ENCODE measurements around the gene NAPB.
A peak's percentile ranks its signal among the peaks of the same experiment; 100 is the strongest.

Gene NAPB

GRCh38 chr20:23437126-23437899, 16.0 kb upstream of the NAPB start:
- DNase-seq (ENCODE audit: low read depth in 2 of 2), result no peak

GRCh38 chr20:23436681-23437080, 15.4 kb upstream of the NAPB start:
- no peak for DNase-seq (ENCODE audit: low read depth in 2 of 2)

GRCh38 chr20:23435626-23436539, 14.6 kb upstream of the NAPB start:
- no peak for DNase-seq (ENCODE audit: low read depth in 2 of 2)

GRCh38 chr20:23434521-23435313, 13.4 kb upstream of the NAPB start:
- DNase-seq (ENCODE audit: low read depth in 2 of 2), result no peak

GRCh38 chr20:23433628-23434027, 12.3 kb upstream of the NAPB start:
- DNase-seq (ENCODE audit: low read depth in 2 of 2), result no peak

GRCh38 chr20:23425129-23425528, 3.8 kb upstream of the NAPB start:
- DNase-seq (ENCODE audit: low read depth in 2 of 2), result no peak

GRCh38 chr20:23419995-23420901, 1.0 kb downstream of the NAPB start:
- peak; percentile 27 to 35 for DNase-seq (ENCODE audit: low read depth in 2 of 2)

GRCh38 chr20:23419657-23419994, 1.7 kb downstream of the NAPB start:
- no peak for DNase-seq (ENCODE audit: low read depth in 2 of 2)

- DNase-seq (ENCODE audit: low read depth in 2 of 2), result no peak
Observed at GRCh38 chr20:23417861-23418260, 3.4 kb downstream of the NAPB start.

- no peak for DNase-seq (ENCODE audit: low read depth in 2 of 2)
Observed at GRCh38 chr20:23415959-23416583, 5.2 kb downstream of the NAPB start.

GRCh38 chr20:23415555-23415954, 5.7 kb downstream of the NAPB start:
- DNase-seq (ENCODE audit: low read depth in 2 of 2), result no peak

- DNase-seq (ENCODE audit: low read depth in 2 of 2), result no peak
Observed at GRCh38 chr20:23414526-23415188, 6.6 kb downstream of the NAPB start.

- no peak for DNase-seq (ENCODE audit: low read depth in 2 of 2)
Observed at GRCh38 chr20:23413862-23414422, 7.3 kb downstream of the NAPB start.

GRCh38 chr20:23412026-23412425, 9.3 kb downstream of the NAPB start:
- no peak for DNase-seq (ENCODE audit: low read depth in 2 of 2)

GRCh38 chr20:23410916-23411695, 10.2 kb downstream of the NAPB start:
- DNase-seq (ENCODE audit: low read depth in 2 of 2), result no peak

- no peak for DNase-seq (ENCODE audit: low read depth in 2 of 2)
Observed at GRCh38 chr20:23409800-23410199, 11.5 kb downstream of the NAPB start.

GRCh38 chr20:23408957-23409356, 12.3 kb downstream of the NAPB start:
- DNase-seq (ENCODE audit: low read depth in 2 of 2), result no peak

GRCh38 chr20:23407781-23408464, 13.4 kb downstream of the NAPB start:
- DNase-seq (ENCODE audit: low read depth in 2 of 2), result no peak
